Right lobe of liver (tissue), 4 donors: ENCODE data around the gene MAGI1.

Source experiments
- POLR2A ChIP-seq: fragments of 450-650 bp; IDR thresholded peaks from one replicate; pipeline ENCODE4 v1.6.1; 2017; ENCODE audit warnings: antibody characterized with exemption, mild to moderate bottlenecking
- TF ChIP-seq, protein P1 (sequence below), 4 donors: fragments of 200-600 bp in 3 of 4; fragments of 450-650 bp in 1 of 4; IDR thresholded peaks; one replicate each; pipeline versions ENCODE4 v1.5.1 to v1.8.0; 2016 to 2022; ENCODE audit warnings: antibody characterized with exemption in 4 of 4, mild to moderate bottlenecking in 2 of 4
- donor health status: DM: no; HTN: no; CAD: no.
- donor health status: DM: no; HTN: no; CAD: no.
- donor health status: DM: no; HTN: yes; CAD: no.

DNA sequence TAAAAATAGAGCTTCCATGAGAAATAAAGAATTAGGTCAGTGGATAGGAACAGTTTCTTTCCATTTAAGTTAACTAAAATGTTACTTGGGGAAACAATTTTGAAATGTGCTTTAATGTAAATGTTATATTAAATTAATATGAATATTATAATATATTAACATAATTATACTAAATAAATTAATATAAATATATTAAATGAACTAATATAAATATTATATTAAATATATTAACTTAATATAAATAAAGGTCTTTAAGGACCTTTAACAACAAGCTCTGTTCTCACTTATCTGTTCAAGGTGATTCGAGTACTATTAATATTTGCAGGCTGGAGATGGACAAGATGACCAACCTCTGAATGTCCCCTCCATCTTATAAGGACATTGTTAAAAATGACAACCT is 100.6 kb downstream of the MAGI1 start:
- TF ChIP-seq, protein P1, sequence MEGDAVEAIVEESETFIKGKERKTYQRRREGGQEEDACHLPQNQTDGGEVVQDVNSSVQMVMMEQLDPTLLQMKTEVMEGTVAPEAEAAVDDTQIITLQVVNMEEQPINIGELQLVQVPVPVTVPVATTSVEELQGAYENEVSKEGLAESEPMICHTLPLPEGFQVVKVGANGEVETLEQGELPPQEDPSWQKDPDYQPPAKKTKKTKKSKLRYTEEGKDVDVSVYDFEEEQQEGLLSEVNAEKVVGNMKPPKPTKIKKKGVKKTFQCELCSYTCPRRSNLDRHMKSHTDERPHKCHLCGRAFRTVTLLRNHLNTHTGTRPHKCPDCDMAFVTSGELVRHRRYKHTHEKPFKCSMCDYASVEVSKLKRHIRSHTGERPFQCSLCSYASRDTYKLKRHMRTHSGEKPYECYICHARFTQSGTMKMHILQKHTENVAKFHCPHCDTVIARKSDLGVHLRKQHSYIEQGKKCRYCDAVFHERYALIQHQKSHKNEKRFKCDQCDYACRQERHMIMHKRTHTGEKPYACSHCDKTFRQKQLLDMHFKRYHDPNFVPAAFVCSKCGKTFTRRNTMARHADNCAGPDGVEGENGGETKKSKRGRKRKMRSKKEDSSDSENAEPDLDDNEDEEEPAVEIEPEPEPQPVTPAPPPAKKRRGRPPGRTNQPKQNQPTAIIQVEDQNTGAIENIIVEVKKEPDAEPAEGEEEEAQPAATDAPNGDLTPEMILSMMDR (IDR thresholded peaks at IDR 0.05) = no peak
- no peak for TF ChIP-seq POLR2A
